Peyer's patch (tissue), 4 donors: ENCODE results near the gene STK32C.

Source experiments
- CTCF ChIP-seq, 6 experiments: fragments of 450-650 bp in 4 of 6; fragments of 200-600 bp in 2 of 6; sonication (generic) in 1 of 6; IDR thresholded peaks; one replicate each; pipeline ENCODE4 v1.5.1; 2017 to 2019; ENCODE audit warnings: antibody characterized with exemption in 6 of 6, mild to moderate bottlenecking in 3 of 6, moderate library complexity in 1 of 6
- POLR2A ChIP-seq, 2 donors: fragments of 450-650 bp; IDR thresholded peaks; one replicate each; pipeline ENCODE4 v1.5.1; 2017; ENCODE audit warnings: antibody characterized with exemption in 2 of 2, mild to moderate bottlenecking in 2 of 2, moderate library complexity in 2 of 2

GRCh38 chr10:132172091-132173066 is 135.4 kb downstream of the STK32C start:
- TF ChIP-seq CTCF (IDR thresholded peaks at IDR 0.05) (no peak), POLR2A (IDR thresholded peaks at IDR 0.05) (no peak)
